ENCODE data around the gene LGALSL. TPM values are rescaled to one million over a fixed set of nuclear protein-coding genes. Genes with fewer than 3 reads are reported as not detected.

Gene LGALSL
- polyA plus RNA-seq, 2 donors, result 16.8 to 21.4 TPM

GRCh38 chr2:64456293-64456692 lies 2.3 kb downstream of the LGALSL start:
- WGBS, 2 donors, result 85 to 92% methylated on average over 6 of the region's 6 CpGs
- H3K36me3 ChIP-seq (ENCODE audit: control insufficient read depth in 2 of 2, insufficient read depth in 2 of 2, low read length in 1 of 2), result peaks cover 0 to 3% of the 10 kb centered on the region in 2 donors
- no peaks in the 10 kb centered on the region for H3K9me3 ChIP-seq (ENCODE audit: control insufficient read depth in 2 of 2, insufficient read depth in 1 of 2, low read depth in 1 of 2, low read length in 1 of 2)
- no peaks in the 10 kb centered on the region for H3K4me1 ChIP-seq (ENCODE audit: control insufficient read depth in 2 of 2, insufficient read depth in 2 of 2, low read length in 1 of 2)
- no peak overlapping the region for H3K4me3 ChIP-seq (ENCODE audit: low read depth in 1 of 2, low read length in 2 of 2)
- H3K27me3 ChIP-seq (ENCODE audit: control insufficient read depth in 1 of 2, insufficient read depth in 2 of 2, low read length in 2 of 2), result no peaks in the 10 kb centered on the region
- no peak overlapping the region for H3K27ac ChIP-seq (ENCODE audit: low read depth in 2 of 2, low read length in 1 of 2)

GRCh38 chr2:64457524-64457923 lies 3.6 kb downstream of the LGALSL start:
- Histone ChIP-seq H3K36me3 (ENCODE audit: control insufficient read depth in 2 of 2, insufficient read depth in 2 of 2, low read length in 1 of 2) (peaks cover 0 to 3% of the 10 kb centered on the region in 2 donors), H3K27ac (ENCODE audit: low read depth in 2 of 2, low read length in 1 of 2) (no peak overlapping the region), H3K9me3 (ENCODE audit: control insufficient read depth in 2 of 2, insufficient read depth in 1 of 2, low read depth in 1 of 2, low read length in 1 of 2) (no peaks in the 10 kb centered on the region), H3K4me1 (ENCODE audit: control insufficient read depth in 2 of 2, insufficient read depth in 2 of 2, low read length in 1 of 2) (no peaks in the 10 kb centered on the region), H3K4me3 (ENCODE audit: low read depth in 1 of 2, low read length in 2 of 2) (no peak overlapping the region), H3K27me3 (ENCODE audit: control insufficient read depth in 1 of 2, insufficient read depth in 2 of 2, low read length in 2 of 2) (no peaks in the 10 kb centered on the region)

GRCh38 chr2:64459575-64459974 lies 5.6 kb downstream of the LGALSL start:
- H3K36me3 ChIP-seq (ENCODE audit: control insufficient read depth in 2 of 2, insufficient read depth in 2 of 2, low read length in 1 of 2), result peaks cover 0 to 3% of the 10 kb centered on the region in 2 donors
- WGBS, 2 donors, result 81 to 85% methylated on average over 3 of the region's 3 CpGs
- H3K4me3 ChIP-seq (ENCODE audit: low read depth in 1 of 2, low read length in 2 of 2), result no peak overlapping the region
- no peaks in the 10 kb centered on the region for H3K4me1 ChIP-seq (ENCODE audit: control insufficient read depth in 2 of 2, insufficient read depth in 2 of 2, low read length in 1 of 2)
- no peak overlapping the region for H3K27ac ChIP-seq (ENCODE audit: low read depth in 2 of 2, low read length in 1 of 2)
- H3K9me3 ChIP-seq (ENCODE audit: control insufficient read depth in 2 of 2, insufficient read depth in 1 of 2, low read depth in 1 of 2, low read length in 1 of 2), result no peaks in the 10 kb centered on the region
- H3K27me3 ChIP-seq (ENCODE audit: control insufficient read depth in 1 of 2, insufficient read depth in 2 of 2, low read length in 2 of 2), result no peaks in the 10 kb centered on the region

DNA sequence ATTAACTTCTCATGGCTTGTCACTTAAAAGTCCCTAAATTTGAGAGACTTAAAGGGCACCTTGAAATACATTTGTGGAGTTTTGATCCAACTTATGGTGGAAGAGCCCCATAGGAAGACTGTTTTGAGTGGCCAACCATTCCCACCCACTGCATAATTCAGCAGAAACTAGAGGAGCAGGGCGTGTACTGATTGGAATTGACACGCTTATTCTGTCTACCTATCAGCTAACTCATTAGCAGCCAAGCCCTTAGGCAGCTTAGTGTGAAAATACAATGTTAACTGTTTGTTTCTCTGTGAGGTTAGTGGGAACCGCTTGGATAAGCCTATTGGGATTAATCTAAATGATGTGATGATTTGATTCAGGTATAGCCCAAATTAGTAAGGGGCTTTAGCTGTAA lies 6.4 kb downstream of the LGALSL start:
- 34 to 53% methylated on average over 3 of the region's 3 CpGs for WGBS, 2 donors
- no peak overlapping the region for H3K4me3 ChIP-seq (ENCODE audit: low read depth in 1 of 2, low read length in 2 of 2)
- H3K9me3 ChIP-seq (ENCODE audit: control insufficient read depth in 2 of 2, insufficient read depth in 1 of 2, low read depth in 1 of 2, low read length in 1 of 2), result no peaks in the 10 kb centered on the region
- peaks cover 0 to 3% of the 10 kb centered on the region in 2 donors for H3K36me3 ChIP-seq (ENCODE audit: control insufficient read depth in 2 of 2, insufficient read depth in 2 of 2, low read length in 1 of 2)
- no peak overlapping the region for H3K27ac ChIP-seq (ENCODE audit: low read depth in 2 of 2, low read length in 1 of 2)
- no peaks in the 10 kb centered on the region for H3K27me3 ChIP-seq (ENCODE audit: control insufficient read depth in 1 of 2, insufficient read depth in 2 of 2, low read length in 2 of 2)
- no peaks in the 10 kb centered on the region for H3K4me1 ChIP-seq (ENCODE audit: control insufficient read depth in 2 of 2, insufficient read depth in 2 of 2, low read length in 1 of 2)

- 88% methylated on average over 7 of the region's 7 CpGs for WGBS, 2 donors
- no peaks in the 10 kb centered on the region for H3K4me1 ChIP-seq (ENCODE audit: control insufficient read depth in 2 of 2, insufficient read depth in 2 of 2, low read length in 1 of 2)
- H3K36me3 ChIP-seq (ENCODE audit: control insufficient read depth in 2 of 2, insufficient read depth in 2 of 2, low read length in 1 of 2), result peaks cover 0 to 3% of the 10 kb centered on the region in 2 donors
- no peaks in the 10 kb centered on the region for H3K9me3 ChIP-seq (ENCODE audit: control insufficient read depth in 2 of 2, insufficient read depth in 1 of 2, low read depth in 1 of 2, low read length in 1 of 2)
- H3K4me3 ChIP-seq (ENCODE audit: low read depth in 1 of 2, low read length in 2 of 2), result no peak overlapping the region
- H3K27ac ChIP-seq (ENCODE audit: low read depth in 2 of 2, low read length in 1 of 2), result no peak overlapping the region
- no peaks in the 10 kb centered on the region for H3K27me3 ChIP-seq (ENCODE audit: control insufficient read depth in 1 of 2, insufficient read depth in 2 of 2, low read length in 2 of 2)
These were observed 7.5 kb downstream of the LGALSL start for GRCh38 chr2:64461271-64462058.

DNA sequence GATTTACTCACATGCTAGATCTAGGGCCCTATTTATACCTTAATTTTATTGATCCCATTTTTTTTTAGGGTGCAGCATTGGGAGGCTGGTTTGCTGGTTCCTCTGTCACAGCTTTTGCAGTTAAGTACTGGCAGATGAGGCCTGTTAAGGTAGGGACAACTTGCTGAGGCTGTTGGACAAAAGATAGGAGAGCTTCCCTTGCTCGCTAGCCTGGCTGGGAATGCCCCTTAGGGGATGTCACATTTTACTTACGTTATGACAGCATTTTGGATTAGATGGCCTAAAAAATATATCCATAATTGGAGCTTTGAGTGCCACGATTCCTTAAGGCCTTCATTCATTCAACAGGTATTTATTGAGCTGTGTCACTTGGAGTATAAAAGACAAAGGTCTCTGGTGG lies 8.2 kb downstream of the LGALSL start:
- 86 to 89% methylated on average over 3 of the region's 3 CpGs for WGBS, 2 donors
- Histone ChIP-seq H3K4me3 (ENCODE audit: low read depth in 1 of 2, low read length in 2 of 2) (no peak overlapping the region), H3K4me1 (ENCODE audit: control insufficient read depth in 2 of 2, insufficient read depth in 2 of 2, low read length in 1 of 2) (no peaks in the 10 kb centered on the region), H3K9me3 (ENCODE audit: control insufficient read depth in 2 of 2, insufficient read depth in 1 of 2, low read depth in 1 of 2, low read length in 1 of 2) (no peaks in the 10 kb centered on the region), H3K36me3 (ENCODE audit: control insufficient read depth in 2 of 2, insufficient read depth in 2 of 2, low read length in 1 of 2) (no peaks in the 10 kb centered on the region), H3K27ac (ENCODE audit: low read depth in 2 of 2, low read length in 1 of 2) (no peak overlapping the region), H3K27me3 (ENCODE audit: control insufficient read depth in 1 of 2, insufficient read depth in 2 of 2, low read length in 2 of 2) (no peaks in the 10 kb centered on the region)

- Histone ChIP-seq H3K9me3 (ENCODE audit: control insufficient read depth in 2 of 2, insufficient read depth in 1 of 2, low read depth in 1 of 2, low read length in 1 of 2) (no peaks in the 10 kb centered on the region), H3K4me3 (ENCODE audit: low read depth in 1 of 2, low read length in 2 of 2) (no peak overlapping the region), H3K27ac (ENCODE audit: low read depth in 2 of 2, low read length in 1 of 2) (no peak overlapping the region), H3K4me1 (ENCODE audit: control insufficient read depth in 2 of 2, insufficient read depth in 2 of 2, low read length in 1 of 2) (no peaks in the 10 kb centered on the region), H3K36me3 (ENCODE audit: control insufficient read depth in 2 of 2, insufficient read depth in 2 of 2, low read length in 1 of 2) (no peaks in the 10 kb centered on the region), H3K27me3 (ENCODE audit: control insufficient read depth in 1 of 2, insufficient read depth in 2 of 2, low read length in 2 of 2) (no peaks in the 10 kb centered on the region)
- 68 to 75% methylated on average over 5 of the region's 5 CpGs for WGBS, 2 donors
These were observed 9.2 kb downstream of the LGALSL start for GRCh38 chr2:64462940-64463700.

- Histone ChIP-seq H3K9me3 (ENCODE audit: control insufficient read depth in 2 of 2, insufficient read depth in 1 of 2, low read depth in 1 of 2, low read length in 1 of 2) (no peaks in the 10 kb centered on the region), H3K27ac (ENCODE audit: low read depth in 2 of 2, low read length in 1 of 2) (no peak overlapping the region), H3K4me3 (ENCODE audit: low read depth in 1 of 2, low read length in 2 of 2) (no peak overlapping the region), H3K36me3 (ENCODE audit: control insufficient read depth in 2 of 2, insufficient read depth in 2 of 2, low read length in 1 of 2) (no peaks in the 10 kb centered on the region), H3K27me3 (ENCODE audit: control insufficient read depth in 1 of 2, insufficient read depth in 2 of 2, low read length in 2 of 2) (no peaks in the 10 kb centered on the region), H3K4me1 (ENCODE audit: control insufficient read depth in 2 of 2, insufficient read depth in 2 of 2, low read length in 1 of 2) (no peaks in the 10 kb centered on the region)
- 74 to 84% methylated on average over 1 of the region's 1 CpG for WGBS, 2 donors
These were observed 9.8 kb downstream of the LGALSL start for GRCh38 chr2:64463781-64464180.

GRCh38 chr2:64466478-64467085 lies 12.6 kb downstream of the LGALSL start:
- H3K4me1 ChIP-seq (ENCODE audit: control insufficient read depth in 2 of 2, insufficient read depth in 2 of 2, low read length in 1 of 2), result no peaks in the 10 kb centered on the region
- H3K27ac ChIP-seq (ENCODE audit: low read depth in 2 of 2, low read length in 1 of 2), result no peak overlapping the region
- H3K9me3 ChIP-seq (ENCODE audit: control insufficient read depth in 2 of 2, insufficient read depth in 1 of 2, low read depth in 1 of 2, low read length in 1 of 2), result no peaks in the 10 kb centered on the region
- H3K4me3 ChIP-seq (ENCODE audit: low read depth in 1 of 2, low read length in 2 of 2), result no peak overlapping the region
- no peaks in the 10 kb centered on the region for H3K36me3 ChIP-seq (ENCODE audit: control insufficient read depth in 2 of 2, insufficient read depth in 2 of 2, low read length in 1 of 2)
- 71 to 76% methylated on average over 6 of the region's 6 CpGs for WGBS, 2 donors
- H3K27me3 ChIP-seq (ENCODE audit: control insufficient read depth in 1 of 2, insufficient read depth in 2 of 2, low read length in 2 of 2), result no peaks in the 10 kb centered on the region
